Panc1 (cell line): ENCODE data around the gene SLC19A3. TPM values are rescaled to one million over a fixed set of nuclear protein-coding genes. Genes with fewer than 3 reads are reported as not detected.
"Not testable (repeated sequence)": the region's sequence is repeated elsewhere in the genome, so short reads cannot be mapped to it uniquely, and the experiment has no call there.

Experiments
- ATAC-seq: fragments of 200-7000 bp; cut with Tn5 transposase; 2 replicates; pipeline ENCODE4 v1.9.1; 2020; ENCODE audit warnings: mild to moderate bottlenecking, moderate library complexity
- BruUV-seq: library from RNA; stranded (reverse); fragments of 400-500 nt; replicated peaks from 2 replicates; lab custom pipeline; 2021; lab: Mats Ljungman, UMichigan
- CTCF ChIA-PET: fragments of 300-600 bp; sonication (Branson Sonifier 250); formaldehyde crosslinking; loops from one replicate; lab custom pipeline; 2022; ENCODE audit warnings: antibody characterized with exemption; lab: Charles Lee
- POLR2A ChIA-PET: fragments of 300-600 bp; sonication (Branson Sonifier 250); formaldehyde crosslinking; loops from one replicate; lab custom pipeline; 2022; ENCODE audit warnings: antibody characterized with exemption; lab: Charles Lee
- DNase-seq: peaks from one replicate; pipeline ENCODE4 v3.0.0-alpha.2; 2010; ENCODE audit warnings: low read depth, low spot score
- H3K27ac ChIP-seq: 2 replicates; pipeline ENCODE4 v1.5.1; 2011; ENCODE audit warnings: mild to moderate bottlenecking, low read length, inconsistent platforms
- H3K27me3 ChIP-seq: fragments of 200-500 bp; sonication (Bioruptor generic); 2 replicates; pipeline ENCODE4 v1.6.0; 2014; ENCODE audit warnings: low read length, inconsistent platforms; ENCODE audit not compliant: control insufficient read depth, insufficient read depth
- H3K36me3 ChIP-seq: fragments of 200-500 bp; sonication (Bioruptor generic); 2 replicates; pipeline ENCODE4 v1.5.1; 2014; ENCODE audit warnings: inconsistent platforms, mild to moderate bottlenecking, low read length, moderate library complexity; ENCODE audit not compliant: control insufficient read depth, insufficient read depth
- H3K4me1 ChIP-seq: 2 replicates; pipeline ENCODE4 v1.5.1; 2011; ENCODE audit warnings: inconsistent platforms, mild to moderate bottlenecking, low read length, moderate library complexity; ENCODE audit not compliant: control insufficient read depth, insufficient read depth
- H3K4me3 ChIP-seq, 2 experiments: 2 replicates each; pipeline ENCODE4 v1.5.1; 2011 to 2012; ENCODE audit warnings: low read depth in 2 of 2, low read length in 2 of 2, mild to moderate bottlenecking in 2 of 2, inconsistent platforms in 1 of 2, moderate library complexity in 1 of 2
- H3K9me3 ChIP-seq: fragments of 200-500 bp; sonication (Bioruptor generic); 2 replicates; pipeline ENCODE4 v1.5.1; 2014; ENCODE audit warnings: low read depth, mild to moderate bottlenecking, inconsistent platforms, low read length, moderate library complexity; ENCODE audit not compliant: control insufficient read depth, insufficient read depth
- POLR2AphosphoS5 ChIP-seq: IDR thresholded peaks from 2 replicates; pipeline ENCODE4 v1.6.1; 2012; ENCODE audit warnings: mild to moderate bottlenecking, low read depth, low read length, moderate library complexity
- REST ChIP-seq, 2 experiments: IDR thresholded peaks; 2 replicates each; pipeline ENCODE4 v1.6.1; 2011 to 2012; ENCODE audit warnings: low read depth in 2 of 2, control low read depth in 1 of 2, low read length in 1 of 2, mild to moderate bottlenecking in 1 of 2, moderate library complexity in 1 of 2; ENCODE audit not compliant: insufficient read depth in 1 of 2
- SIN3A ChIP-seq: IDR thresholded peaks from 2 replicates; pipeline ENCODE4 v1.6.1; 2012; ENCODE audit warnings: low read depth, mild to moderate bottlenecking, low read length, moderate library complexity, borderline replicate concordance; ENCODE audit not compliant: insufficient read depth
- TCF7L2 ChIP-seq: IDR thresholded peaks from 2 replicates; pipeline ENCODE4 v1.6.1; 2011; ENCODE audit warnings: mild to moderate bottlenecking, low read depth, low read length, inconsistent platforms
- in situ Hi-C: cut with HindIII; loops from 2 replicates; pipeline ENCODE4 v1.10.0; 2016; ENCODE audit warnings: low sequenced_read_pairs, low pct_unique_long_range_greater_than_20kb
- intact Hi-C: fragments of 100-400 bp; cut with micrococcal nuclease; formaldehyde crosslinking; loops from one replicate; pipeline ENCODE4 v1.10.0; 2022; ENCODE audit not compliant: unreplicated experiment
- total RNA-seq: library from RNA; stranded (reverse); gene quantifications from one replicate; pipeline ENCODE4 v1.2.1, GENCODE V29; 2021; ENCODE audit not compliant: unreplicated experiment
- TF ChIP-seq, protein P1 (sequence below): fragments of 450-650 bp; IDR thresholded peaks from 2 replicates; pipeline ENCODE4 v1.5.1; 2017; ENCODE audit warnings: mild to moderate bottlenecking

SLC19A3 gene
- total RNA-seq, 1 experiment from 2014 or later = 0.28 TPM

DNA sequence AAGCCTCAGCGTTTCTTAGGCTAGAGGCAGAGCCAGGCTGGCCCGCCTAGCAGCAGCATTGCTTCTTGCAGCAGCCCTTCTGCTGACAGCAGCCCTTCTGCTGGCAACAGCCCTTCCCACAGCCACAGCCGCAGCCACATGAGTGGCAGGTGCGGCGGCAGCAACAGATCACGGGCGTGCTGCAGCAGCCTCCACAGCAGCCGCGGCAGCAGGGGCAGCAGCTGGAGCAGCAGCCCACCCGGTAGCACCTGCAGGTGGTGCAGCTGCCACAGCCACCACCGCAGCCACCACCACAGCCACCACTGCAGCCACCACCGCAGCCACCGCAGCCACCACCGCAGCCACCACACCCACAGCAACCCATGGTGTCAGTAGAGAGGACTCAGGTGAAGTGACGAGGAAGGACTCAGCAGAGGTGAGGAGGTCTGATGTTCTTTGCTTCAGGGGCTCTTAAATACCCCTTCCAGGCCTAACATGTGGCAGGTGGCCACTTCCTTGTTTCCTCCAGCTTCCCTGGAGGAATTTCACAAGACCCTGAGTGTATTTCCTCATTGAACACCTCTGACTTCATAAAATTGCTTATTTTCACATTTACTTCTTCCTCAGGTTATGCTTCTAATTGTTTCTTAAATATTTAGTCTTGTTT, 6.7 kb upstream of the SLC19A3 start, which contains the start of gene SCYGR6:
SCYGR6 (minus strand) TSS at position 364 of the 646 bp plus-strand sequence; CDS start at position 364, 0 bp downstream.
- BruUV-seq = no TSS peak
- TF ChIP-seq TCF7L2 (no peak), REST (IDR thresholded peaks at IDR 0.05; ENCODE audit: insufficient read depth in 1 of 2, low read depth in 2 of 2, low read length in 1 of 2) (no peak), POLR2AphosphoS5 (no peak), SIN3A (no peak)
- TF ChIP-seq, protein P1, sequence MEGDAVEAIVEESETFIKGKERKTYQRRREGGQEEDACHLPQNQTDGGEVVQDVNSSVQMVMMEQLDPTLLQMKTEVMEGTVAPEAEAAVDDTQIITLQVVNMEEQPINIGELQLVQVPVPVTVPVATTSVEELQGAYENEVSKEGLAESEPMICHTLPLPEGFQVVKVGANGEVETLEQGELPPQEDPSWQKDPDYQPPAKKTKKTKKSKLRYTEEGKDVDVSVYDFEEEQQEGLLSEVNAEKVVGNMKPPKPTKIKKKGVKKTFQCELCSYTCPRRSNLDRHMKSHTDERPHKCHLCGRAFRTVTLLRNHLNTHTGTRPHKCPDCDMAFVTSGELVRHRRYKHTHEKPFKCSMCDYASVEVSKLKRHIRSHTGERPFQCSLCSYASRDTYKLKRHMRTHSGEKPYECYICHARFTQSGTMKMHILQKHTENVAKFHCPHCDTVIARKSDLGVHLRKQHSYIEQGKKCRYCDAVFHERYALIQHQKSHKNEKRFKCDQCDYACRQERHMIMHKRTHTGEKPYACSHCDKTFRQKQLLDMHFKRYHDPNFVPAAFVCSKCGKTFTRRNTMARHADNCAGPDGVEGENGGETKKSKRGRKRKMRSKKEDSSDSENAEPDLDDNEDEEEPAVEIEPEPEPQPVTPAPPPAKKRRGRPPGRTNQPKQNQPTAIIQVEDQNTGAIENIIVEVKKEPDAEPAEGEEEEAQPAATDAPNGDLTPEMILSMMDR = no peak
- no peaks in the 10 kb centered on the region for H3K36me3 ChIP-seq
- DNase-seq = no peak
- no peaks in the 10 kb centered on the region for H3K9me3 ChIP-seq
- H3K4me3 ChIP-seq = no peak within 1 kb of the TSS
- CTCF ChIA-PET = no interaction called here
- no peak for ATAC-seq
- intact Hi-C loops (no loop called here), in situ Hi-C loops (no loop called here)
- peaks cover 3% of the 10 kb centered on the region; the same call in 1 of the 2 replicates for H3K27me3 ChIP-seq
- POLR2A ChIA-PET = interaction anchor here (0.6 kb wide), 1 partner anchor 8 kb away, joined by 3 read pairs; no protein-coding TSS in a partner anchor
- H3K4me1 ChIP-seq = no peaks in the 10 kb centered on the region
- H3K27ac ChIP-seq = no peak within 1 kb of the TSS

DNA sequence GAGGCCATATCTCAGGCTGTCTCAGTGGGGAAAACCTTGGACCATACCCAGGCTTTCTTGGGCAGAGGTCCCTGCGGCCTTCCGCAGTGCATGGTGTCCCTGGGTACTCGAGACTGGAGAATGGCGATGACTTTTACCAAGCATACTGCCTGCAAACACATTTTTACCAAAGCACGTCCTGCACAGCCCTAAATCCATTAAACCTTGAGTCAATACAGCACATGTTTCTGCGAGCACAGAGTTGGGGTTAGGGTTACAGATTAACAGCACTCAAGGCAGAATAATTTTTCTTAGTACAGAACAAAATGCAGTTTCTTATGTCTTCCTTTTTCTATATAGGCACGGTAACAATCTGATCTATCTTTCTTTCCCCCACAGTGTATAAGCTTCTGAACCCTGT, 5.0 kb upstream of the SLC19A3 start:
- intact Hi-C loops, H3K9me3 ChIP-seq, H3K36me3 ChIP-seq, in situ Hi-C loops, ATAC-seq, H3K27ac ChIP-seq, H3K4me3 ChIP-seq, POLR2A ChIA-PET, H3K27me3 ChIP-seq, CTCF ChIA-PET, H3K4me1 ChIP-seq, BruUV-seq, DNase-seq: not testable (repeated sequence)

DNA sequence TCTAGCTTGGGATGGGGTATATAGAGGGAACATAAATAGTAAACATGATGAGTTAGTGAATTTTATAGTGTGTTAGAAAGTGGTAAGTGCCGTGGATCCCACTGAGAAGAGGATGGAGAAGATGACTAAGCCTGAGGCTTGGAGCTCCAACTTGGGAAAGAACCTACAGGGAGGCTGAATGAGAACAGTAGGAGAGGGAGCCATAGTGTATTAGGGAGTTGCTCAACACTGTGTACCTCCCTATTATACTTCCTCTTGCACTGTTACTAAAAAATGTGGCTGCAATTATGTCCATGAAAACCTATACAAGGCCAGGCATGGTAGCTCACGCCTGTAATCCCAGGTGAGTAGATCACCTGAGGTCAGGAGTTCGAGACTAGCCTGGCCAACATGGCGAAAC, 2.9 kb upstream of the SLC19A3 start:
- Histone ChIP-seq H3K36me3 (no peaks in the 10 kb centered on the region), H3K4me3 (no peak overlapping the region), H3K9me3 (no peaks in the 10 kb centered on the region), H3K27me3 (peaks cover 3% of the 10 kb centered on the region; the same call in 1 of the 2 replicates), H3K4me1 (no peaks in the 10 kb centered on the region), H3K27ac (no peak overlapping the region)
- no peak for DNase-seq
- no TSS peak for BruUV-seq
- POLR2A ChIA-PET = no interaction called here
- CTCF ChIA-PET = no interaction called here
- TF ChIP-seq REST (IDR thresholded peaks at IDR 0.05; ENCODE audit: insufficient read depth in 1 of 2, low read depth in 2 of 2, low read length in 1 of 2) = no peak
- intact Hi-C loops = no loop called here
- in situ Hi-C loops = no loop called here
- no peak for ATAC-seq
